HG02870 (cell line): Measurements from ENCODE around the gene FBLN1.
"Not testable (repeated sequence)": the region's sequence is repeated elsewhere in the genome, so short reads cannot be mapped to it uniquely, and the experiment has no call there.

Source experiments
- ATAC-seq: cut with Tn5 transposase; IDR thresholded peaks from one replicate; pipeline ENCODE4 v1.9.1; 2021; ENCODE audit warnings: mild to moderate bottlenecking, moderate library complexity; ENCODE audit not compliant: unreplicated experiment

The FBLN1 gene

GRCh38 chr22:45475851-45476514, 26.7 kb upstream of the FBLN1 start:
- ATAC-seq = no peak

GRCh38 chr22:45476814-45477213, 25.9 kb upstream of the FBLN1 start:
- ATAC-seq = no peak

DNA sequence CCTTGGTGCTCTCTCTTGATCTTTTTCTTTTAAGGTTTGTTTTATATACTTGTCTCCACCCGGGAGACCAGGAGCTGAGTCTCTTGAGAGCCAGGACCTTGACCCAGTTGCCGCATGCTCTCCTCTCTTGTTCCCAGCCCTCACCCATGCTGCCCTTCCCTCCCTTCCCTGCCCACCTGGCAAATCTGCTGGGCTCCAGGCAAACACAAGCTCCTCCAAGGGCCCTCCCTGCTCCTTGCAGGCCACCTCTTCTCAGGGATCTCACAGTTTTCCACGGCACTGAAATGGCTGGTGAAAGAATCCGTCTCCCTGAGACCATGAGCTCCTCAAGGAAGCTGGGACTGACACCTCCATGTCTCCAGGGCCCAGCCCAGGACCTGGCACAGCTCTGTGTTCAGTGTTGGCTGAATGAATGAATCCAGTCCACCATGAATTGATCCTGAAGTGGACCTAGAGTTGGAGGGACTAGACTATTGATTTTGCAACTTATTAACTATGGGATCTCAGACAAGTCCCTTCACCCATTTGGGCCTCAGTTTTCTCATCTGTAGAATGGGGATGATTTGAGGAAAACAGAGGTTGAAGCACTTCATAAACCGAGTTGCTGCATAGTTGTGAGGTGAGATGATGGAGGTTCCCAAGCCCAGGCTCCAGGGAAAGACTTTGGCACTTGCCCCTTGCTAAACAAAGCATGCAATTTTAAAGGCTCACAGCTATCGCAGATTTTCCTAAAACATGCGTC, 25.1 kb upstream of the FBLN1 start:
- ATAC-seq = no peak

GRCh38 chr22:45478108-45478771, 24.4 kb upstream of the FBLN1 start:
- no peak for ATAC-seq

DNA sequence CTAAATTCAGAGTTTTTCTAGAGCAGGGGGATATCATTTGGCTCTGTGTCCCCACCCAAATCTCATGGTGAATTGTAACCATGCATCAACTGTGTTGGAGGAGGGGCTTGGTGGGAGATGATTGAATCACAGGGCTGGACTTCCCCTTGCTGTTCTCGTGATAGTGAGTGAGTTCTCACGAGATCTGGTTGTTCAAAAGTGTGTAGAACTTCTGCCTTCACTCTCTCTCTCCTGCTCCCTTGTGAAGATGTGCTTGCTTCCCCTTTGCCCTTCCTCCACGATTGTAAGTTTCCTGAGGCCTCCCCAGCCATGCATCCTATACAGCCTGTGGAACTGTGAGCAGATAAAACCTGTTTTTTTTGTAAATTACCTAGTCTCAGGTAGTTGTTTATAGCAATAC, 22.0 kb upstream of the FBLN1 start:
- no peak for ATAC-seq

- no peak for ATAC-seq
Measured at GRCh38 chr22:45481661-45482060, 21.0 kb upstream of the FBLN1 start.

DNA sequence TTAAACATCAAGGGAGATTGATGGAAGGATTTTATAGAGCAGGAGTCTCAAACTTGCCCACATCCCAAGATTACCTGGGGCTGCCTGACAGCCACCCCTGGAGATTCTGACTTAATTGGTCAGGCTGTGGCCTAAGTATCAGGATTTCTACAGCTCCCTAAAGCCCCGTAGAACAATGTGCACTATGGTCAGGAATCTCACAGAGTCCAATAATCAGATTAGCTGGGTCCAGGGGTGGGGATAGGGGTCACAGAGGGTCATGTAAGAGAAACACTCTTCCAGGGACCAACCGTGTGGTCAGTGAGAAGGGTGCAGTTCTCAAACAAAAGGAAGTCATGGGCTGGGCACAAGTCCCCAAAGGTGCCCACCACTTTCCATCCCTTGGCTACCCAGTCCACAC, 20.5 kb upstream of the FBLN1 start:
- no peak for ATAC-seq

- ATAC-seq = no peak
Measured at GRCh38 chr22:45483319-45483718, 19.4 kb upstream of the FBLN1 start.

GRCh38 chr22:45483918-45484499, 18.7 kb upstream of the FBLN1 start:
- no peak for ATAC-seq

DNA sequence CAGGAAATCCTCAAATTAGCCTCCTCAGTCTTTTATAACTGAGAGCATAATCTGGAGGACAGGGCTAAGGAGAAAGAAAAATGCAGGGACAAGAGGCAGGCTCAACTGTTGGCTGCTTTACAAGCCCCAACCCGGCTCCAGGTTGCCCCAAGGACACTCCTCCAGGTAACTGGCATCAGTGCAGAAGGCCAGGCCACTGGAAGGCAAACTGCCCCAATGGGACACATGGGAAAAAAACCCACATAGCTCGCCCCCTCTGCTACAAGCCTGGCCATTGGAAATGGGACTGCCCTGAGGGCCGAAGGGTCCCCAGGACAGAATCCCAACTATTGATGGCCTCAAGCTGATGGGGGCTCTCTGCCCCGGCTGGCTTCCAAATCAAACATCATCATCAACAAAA, 17.9 kb upstream of the FBLN1 start:
- no peak for ATAC-seq

GRCh38 chr22:45485261-45485660, 17.4 kb upstream of the FBLN1 start:
- no peak for ATAC-seq

DNA sequence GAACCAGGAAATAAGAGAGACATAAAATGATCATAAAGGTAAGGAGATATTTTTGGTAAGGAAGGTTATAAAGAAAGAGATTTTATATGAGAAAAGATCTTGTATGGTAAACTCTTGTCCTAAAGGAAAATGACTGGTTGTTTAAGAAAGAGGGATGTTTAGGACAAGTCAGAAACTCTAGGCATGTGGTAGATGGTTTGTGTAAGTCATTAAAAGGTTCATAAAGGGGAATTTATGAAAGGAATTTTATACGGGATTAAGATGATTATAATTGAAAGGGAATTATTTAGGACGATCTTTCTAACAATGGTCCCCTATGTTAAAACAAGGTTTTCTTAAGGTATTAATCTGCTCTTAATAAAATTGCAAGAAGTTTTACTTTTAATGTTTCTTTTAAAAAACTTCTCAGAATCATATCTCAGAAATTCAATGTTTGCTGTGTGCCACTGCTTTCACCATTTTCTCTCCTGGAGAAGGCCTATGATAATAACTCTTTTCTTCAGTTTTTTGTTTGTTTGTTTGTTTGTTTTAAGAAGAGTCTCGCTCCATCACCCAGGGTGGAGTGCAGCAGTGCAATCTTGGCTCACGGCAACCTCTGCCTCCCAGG, 13.8 kb upstream of the FBLN1 start:
- no peak for ATAC-seq

- ATAC-seq = no peak
Measured at GRCh38 chr22:45490836-45491235, 11.8 kb upstream of the FBLN1 start.

DNA sequence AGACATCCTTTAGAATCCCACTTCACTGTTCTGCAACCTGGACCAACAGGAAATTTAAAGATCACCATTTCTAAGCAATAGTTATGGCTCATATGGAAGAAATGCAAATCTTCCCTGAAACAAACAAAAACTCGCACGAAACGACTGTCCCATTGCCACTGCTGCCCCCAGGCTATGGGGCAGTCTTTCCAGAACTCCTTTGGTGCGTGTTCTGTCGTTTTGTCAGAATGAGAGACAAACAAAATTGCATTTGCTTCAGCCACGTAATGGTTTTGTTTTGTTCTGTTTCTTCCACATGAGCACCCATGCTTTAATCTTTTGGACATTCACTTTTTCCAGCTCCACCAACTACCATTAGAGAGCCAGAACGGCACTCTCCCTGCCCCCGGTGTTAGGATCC, 10.8 kb upstream of the FBLN1 start:
- no peak for ATAC-seq

- no peak for ATAC-seq
Measured at GRCh38 chr22:45493286-45493771, 9.4 kb upstream of the FBLN1 start.

GRCh38 chr22:45494306-45494705, 8.4 kb upstream of the FBLN1 start:
- not testable (repeated sequence) for ATAC-seq

DNA sequence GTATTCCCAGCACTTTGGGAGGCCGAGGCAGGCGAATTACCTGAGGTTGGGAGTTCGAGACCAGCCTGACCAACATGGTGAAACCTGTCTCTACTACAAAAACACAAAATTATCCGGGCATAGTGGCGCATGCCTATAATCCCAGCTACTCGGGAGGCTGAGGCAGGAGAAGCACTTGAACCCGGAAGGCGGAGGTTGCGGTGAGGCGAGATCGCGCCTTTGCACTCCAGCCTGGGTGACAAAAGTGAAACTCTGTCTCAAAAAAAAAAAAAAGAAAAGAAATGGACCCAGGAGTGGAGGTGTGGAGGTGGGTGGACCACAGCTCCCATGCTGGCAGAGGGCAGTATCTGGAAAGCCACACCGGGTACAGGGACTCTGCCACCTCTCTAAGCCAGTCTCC, 7.1 kb upstream of the FBLN1 start:
- ATAC-seq = not testable (repeated sequence)

- ATAC-seq = no peak
Measured at GRCh38 chr22:45496451-45496941, 6.2 kb upstream of the FBLN1 start.

DNA sequence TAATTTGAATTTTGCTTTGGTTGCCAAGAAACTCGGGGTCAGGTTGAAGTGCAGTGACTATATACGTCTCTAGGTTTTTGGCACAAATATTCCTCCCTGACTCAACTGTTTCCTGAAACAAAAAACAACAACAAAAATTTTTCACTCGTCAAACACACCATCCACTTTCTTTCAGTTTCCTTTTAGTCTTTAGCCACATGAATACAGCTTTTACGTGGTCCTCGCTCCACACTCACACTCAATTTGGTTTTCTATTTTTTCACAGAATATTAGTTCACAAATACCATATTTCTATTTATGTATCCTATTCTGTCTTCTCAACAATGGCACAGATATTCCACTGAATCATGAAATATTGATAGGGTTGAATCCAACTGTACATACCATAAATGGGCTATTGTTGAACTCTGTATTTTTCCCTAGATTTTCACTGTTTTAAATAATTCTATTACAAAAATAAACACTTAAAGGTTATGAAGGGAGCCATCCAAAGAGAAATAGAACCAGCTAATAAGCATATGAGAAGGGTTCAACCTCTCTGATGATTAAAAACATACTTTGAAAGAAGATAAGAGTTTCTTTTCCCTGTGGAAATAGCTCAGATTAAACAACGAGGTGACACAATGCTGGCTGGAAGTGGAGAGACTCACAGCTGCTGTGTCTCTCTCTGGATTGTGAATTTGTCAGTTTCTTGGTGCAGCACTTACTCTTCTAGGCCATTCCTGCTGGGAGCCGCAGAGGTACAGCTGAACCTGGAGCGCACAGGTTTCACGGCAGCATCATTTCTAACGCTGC, 5.1 kb upstream of the FBLN1 start:
- no peak for ATAC-seq

DNA sequence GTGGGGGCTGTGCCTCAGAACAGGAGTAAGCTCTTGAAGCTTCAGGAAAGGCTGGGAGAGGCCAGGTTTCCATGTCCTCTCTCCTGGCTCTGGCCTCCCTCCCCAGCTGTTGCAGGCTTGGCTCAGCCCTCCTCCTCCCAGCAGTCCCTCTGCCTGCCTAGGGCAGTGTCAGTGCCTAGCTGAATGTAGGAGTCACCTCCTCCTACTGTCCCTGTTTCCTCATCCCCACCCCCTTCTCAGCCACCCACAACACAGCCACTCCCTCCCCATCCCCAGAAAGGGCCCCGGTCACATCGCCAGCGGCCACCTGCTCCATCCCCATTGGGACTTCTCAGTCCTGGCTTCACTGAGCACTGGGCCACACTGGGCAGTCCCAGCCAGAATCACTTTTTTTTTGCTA, 2.9 kb upstream of the FBLN1 start:
- no peak for ATAC-seq
